ENCODE results near the gene CDK5RAP1.

- TF ChIP-seq CTCF (IDR thresholded peaks at IDR 0.05) (no peak), EZH2 (IDR thresholded peaks at IDR 0.05) (no peak), EZH2phosphoT487 (IDR thresholded peaks at IDR 0.05) (no peak)
These were observed 7.7 kb upstream of the CDK5RAP1 start for GRCh38 chr20:33408716-33409654.
